8988T (cell line): ENCODE measurements around the gene CTNNA2.

Experiments
- DNase-seq: peaks from one replicate; pipeline ENCODE4 v3.0.0; 2011

Gene CTNNA2

GRCh38 chr2:79619442-79619841 is 106.6 kb downstream of the CTNNA2 start:
- DNase-seq = no peak

GRCh38 chr2:79619976-79620375 is 107.1 kb downstream of the CTNNA2 start:
- no peak for DNase-seq

DNA sequence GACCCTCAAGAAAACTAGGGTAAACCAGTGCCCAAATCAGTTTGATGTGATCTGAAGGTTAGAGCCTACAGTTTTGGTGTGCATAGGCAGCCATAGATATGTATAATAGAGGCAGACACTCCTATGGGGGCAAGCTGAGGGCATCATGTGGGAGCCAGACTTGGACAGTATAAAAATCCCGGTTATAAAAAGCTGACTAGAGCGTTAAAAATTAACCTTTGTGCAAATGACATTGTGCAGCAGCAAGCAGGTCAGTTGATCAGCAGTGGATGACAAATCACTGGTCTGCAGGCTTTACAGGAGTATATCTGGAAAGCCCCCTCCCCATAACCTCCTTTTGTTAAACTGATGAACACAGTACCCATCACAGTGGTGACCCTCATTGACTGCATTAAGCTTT is 107.8 kb downstream of the CTNNA2 start:
- no peak for DNase-seq

GRCh38 chr2:79621252-79621651 is 108.4 kb downstream of the CTNNA2 start:
- DNase-seq = no peak

GRCh38 chr2:79621755-79622154 is 108.9 kb downstream of the CTNNA2 start:
- no peak for DNase-seq

DNA sequence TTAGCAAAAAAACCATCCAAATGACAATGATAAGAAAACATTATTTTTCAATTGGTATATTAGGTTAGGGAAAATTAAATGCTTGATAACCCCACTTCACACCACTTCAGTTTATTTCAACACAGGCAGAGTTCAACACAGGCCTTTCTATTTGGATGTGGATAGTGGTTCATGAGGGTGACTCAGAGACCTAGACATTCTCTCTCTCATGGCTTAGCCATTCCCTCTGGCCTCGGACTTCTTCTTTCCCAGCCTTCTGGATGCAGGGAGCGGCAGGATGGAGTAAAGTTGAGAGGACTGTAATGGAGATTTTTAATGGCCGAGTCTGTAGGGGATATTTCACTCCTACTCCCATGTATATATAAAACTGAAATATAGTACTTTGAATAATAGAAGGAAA is 109.7 kb downstream of the CTNNA2 start:
- no peak for DNase-seq

DNA sequence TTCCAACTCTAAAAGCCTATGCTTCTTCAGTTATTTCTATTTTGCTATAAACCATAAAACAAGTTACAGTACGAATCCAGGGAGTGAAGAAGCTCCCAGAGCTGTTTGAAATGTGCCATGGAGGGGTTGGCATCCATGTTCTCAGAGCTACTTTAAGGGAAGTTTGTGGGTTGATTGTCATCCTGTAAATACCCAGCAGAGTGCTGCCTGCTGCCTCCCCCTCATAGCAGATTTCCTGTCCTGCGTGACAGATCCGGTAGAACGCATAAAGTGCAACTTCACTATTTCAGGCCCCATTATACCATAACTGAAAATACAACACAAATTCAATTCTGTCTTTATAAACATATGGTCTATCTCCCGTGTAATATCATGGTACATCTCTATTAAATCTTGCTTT is 114.4 kb downstream of the CTNNA2 start:
- DNase-seq = no peak

GRCh38 chr2:79630060-79630459 is 117.2 kb downstream of the CTNNA2 start:
- DNase-seq = no peak

GRCh38 chr2:79630972-79631557 is 118.2 kb downstream of the CTNNA2 start:
- DNase-seq = no peak

DNA sequence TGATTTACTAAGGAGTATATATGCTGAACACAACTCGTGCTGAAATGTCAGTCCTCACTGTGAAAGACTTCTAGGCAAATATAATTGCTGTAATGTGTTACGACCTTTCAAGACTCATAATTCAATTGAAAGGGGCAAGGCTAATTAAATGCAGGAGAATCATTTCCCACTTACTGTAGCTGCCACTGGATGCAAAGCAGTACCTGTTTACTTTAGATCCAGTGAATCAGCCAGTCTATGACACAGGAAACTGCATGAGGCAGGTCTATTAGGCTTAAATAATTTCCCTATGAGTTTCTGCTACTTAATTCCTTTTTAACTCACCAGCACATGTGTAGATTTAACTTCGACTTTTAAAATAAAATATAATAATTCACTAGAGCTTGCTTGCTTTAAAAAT is 125.6 kb downstream of the CTNNA2 start:
- DNase-seq = no peak

DNA sequence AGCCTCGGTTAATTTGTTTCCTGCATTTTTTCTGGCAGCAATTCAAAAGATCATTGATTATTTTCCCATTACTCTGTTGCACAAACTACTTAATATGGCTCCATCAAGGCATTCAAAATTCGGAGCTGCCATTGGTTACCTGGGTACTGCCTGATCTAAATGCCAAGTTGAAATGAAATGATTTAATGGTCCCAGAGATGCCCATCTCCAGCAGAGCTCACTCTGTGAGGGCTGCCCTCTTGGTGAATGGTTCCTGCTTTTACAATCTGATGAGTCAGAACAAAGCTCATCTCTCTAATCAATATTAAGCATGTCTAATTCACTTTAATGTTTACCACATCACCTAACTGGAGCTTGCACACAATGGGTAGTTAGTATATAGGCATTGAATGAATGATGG is 126.1 kb downstream of the CTNNA2 start:
- DNase-seq = no peak

- DNase-seq = no peak
Observed at GRCh38 chr2:79640001-79640400, 127.2 kb downstream of the CTNNA2 start.

- no peak for DNase-seq
Observed at GRCh38 chr2:79649531-79649930, 136.7 kb downstream of the CTNNA2 start.

DNA sequence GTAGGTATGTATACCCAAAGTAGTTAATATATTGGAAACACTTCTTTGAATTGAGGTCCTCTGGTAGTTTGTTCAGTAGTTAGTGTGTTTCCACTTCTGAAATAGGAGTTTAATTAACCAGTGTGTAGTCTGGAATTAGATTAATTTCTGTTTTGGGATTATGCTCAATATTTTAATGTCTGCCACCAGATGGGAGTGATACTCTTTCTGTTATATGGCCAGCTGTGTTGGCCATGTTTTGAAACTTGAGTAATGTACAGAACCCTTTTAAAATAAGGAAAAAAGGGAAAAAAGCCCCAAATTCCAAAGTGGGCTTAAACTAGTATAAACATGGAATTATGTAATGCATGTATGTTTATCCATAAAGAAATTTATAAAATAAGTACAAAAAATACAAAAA is 147.7 kb downstream of the CTNNA2 start:
- no peak for DNase-seq

DNA sequence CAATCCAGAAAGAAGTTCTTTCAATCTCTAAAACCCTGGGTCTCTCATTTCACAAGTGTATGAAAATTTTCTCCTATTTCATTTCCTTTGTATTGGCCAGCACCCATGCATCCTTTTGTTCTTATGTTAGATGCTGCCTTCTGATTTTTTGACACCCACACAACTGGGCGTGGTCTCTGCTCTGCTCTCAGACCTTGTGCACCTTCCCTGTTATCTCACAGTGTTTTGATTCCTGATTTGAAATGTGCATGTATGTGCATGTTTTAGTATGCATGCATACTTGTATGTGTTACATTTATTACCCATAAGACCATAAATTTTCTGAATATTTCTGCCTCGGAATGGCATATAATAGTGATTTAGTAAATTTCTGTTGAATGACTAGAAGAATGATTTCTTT is 152.2 kb downstream of the CTNNA2 start:
- DNase-seq = no peak

- DNase-seq = no peak
Observed at GRCh38 chr2:79666430-79666829, 153.6 kb downstream of the CTNNA2 start.

DNA sequence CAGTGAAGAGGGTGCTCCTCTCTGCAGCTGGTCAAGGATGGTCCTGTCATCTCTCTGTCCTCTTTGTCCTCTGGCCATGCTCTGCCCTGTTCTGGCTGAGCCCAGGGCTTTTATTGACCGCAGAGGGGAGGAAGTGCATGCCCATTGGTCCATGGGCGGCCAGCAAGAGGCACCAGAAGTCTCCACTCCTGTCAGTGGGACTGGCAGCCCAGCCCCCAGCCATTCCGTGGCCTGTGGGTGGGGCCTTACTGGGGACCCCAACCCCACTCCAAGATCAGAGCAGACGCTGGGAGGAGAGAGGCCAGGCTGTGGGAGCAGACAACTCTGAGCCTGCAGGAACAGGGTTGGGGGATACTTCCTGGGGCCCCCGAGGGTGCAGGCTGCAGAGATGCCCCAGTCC is 156.9 kb downstream of the CTNNA2 start:
- DNase-seq = no peak

DNA sequence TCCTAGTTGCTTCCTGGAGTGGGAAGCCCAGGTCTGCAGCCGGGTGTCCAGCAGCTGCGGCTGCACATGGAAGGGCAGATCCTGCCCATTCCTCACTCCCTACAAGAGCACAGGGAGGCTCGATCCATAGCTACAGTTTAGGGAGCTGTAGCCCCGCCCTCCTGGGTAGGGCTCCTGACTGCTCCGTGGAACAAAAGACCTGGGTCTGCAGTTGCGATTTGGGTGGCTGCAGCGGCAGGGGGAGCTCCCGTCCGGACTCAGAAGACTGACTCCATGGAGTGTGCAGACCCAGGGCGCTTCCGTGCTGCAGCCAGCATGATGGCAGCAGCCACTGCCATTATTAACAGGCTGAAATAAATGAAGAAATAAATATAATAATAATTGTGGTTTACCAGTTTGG is 157.3 kb downstream of the CTNNA2 start:
- DNase-seq = no peak

DNA sequence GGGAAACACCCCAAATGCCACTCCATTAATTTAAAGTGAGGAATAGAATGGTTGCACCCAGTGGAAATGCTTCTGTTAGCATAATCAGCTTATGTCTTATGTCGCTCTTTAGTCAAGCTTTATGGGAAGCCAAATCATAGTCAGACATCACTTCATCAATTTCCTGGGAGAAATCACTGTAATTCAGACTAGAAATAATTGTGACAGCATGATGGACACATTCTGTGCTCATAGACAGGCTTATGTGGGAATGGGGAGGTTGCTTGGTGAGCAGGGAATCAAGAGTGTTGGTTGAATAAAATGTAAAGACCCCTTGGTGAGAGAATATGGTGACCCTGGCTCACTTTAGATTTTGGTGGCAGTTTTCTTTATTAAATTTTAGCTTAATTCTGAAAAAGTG is 174.0 kb downstream of the CTNNA2 start:
- DNase-seq = no peak

- DNase-seq = no peak
Observed at GRCh38 chr2:79695248-79695647, 182.4 kb downstream of the CTNNA2 start.

GRCh38 chr2:79697200-79697599 is 184.3 kb downstream of the CTNNA2 start:
- no peak for DNase-seq

DNA sequence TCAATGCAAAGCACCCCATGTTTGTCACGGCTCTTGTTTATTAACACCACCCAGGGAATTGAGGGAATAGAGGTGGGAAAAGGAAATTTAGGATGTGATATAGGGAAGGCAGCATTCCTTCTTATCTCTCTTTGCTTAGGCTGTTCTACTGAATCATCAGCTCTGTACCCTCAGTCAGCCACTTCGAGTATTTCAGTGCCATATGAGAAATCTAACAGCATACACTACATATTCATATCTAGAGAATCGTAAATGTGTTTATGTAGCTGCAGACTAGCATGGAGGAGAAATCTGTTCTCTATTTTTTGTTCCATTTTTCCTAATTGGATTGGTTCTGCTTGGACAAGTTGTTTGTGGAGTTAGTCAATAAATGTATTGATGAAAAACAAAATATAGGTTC is 187.8 kb downstream of the CTNNA2 start:
- no peak for DNase-seq

DNA sequence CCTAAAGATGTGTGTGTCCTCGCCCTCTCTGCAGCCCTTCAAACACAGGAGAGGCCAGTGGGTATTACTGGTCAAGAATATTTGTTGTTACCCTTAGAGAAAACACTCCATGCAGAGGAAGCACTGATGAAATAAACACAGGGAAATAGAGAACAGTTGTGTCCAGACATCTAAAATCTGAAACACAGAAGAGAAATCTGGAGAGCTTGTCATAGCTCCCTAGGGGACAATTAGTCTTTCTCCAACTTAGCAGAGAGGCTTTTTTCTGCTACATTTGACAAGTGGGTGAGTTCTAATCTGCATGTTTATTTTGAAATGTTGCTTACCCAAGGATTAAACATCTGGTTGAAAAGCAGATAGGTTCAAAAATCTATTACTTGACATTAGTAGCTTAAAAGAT is 190.1 kb downstream of the CTNNA2 start:
- no peak for DNase-seq

- DNase-seq = no peak
Observed at GRCh38 chr2:79711098-79711497, 198.2 kb downstream of the CTNNA2 start.

DNA sequence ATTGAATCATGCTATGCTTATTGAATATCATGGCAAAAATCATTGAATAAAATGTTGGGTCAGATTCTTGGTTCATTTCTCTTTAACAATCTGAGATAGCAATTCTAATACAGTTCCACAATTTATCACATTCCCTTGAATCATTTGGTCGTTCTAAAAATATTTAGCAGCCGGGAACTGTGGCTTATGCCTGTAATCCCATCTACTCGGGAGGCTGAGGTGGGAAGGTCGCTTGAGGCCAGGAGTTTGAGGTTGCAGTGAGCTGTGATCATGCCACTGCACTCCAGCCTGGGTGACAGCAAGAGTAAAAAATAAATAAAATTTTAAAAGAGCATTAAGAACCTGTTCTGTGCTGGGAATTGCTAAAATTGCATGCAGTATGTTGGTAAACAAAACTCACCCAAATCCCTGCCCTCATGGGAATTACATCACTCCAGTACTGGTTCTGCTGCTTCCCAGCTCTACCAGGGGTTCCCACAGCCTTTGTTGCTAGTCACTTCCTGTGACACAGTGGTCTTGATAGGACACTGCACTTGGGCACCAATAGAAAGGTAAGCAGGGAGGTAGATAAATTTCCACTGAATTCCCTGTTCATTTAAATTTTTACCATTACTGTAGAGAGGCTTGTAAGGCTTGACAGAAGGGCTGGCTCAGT is 200.4 kb downstream of the CTNNA2 start:
- DNase-seq = no peak
